Erythroblast (primary cell): Measurements from ENCODE around the gene SWI5.

Experiments used
- GATA1 ChIP-seq: IDR thresholded peaks from 2 replicates; pipeline ENCODE4 v1.6.1; 2011; ENCODE audit warnings: low read depth, mild to moderate bottlenecking, control low read depth, low read length, moderate library complexity
- POLR2A ChIP-seq: IDR thresholded peaks from 2 replicates; pipeline ENCODE4 v1.6.1; 2011; ENCODE audit warnings: mild to moderate bottlenecking, low read length

GRCh38 chr9:128292009-128292408 lies 15.9 kb downstream of the SWI5 start:
- no peak for TF ChIP-seq POLR2A
- no peak for TF ChIP-seq GATA1
